HL-60/S4 (cell line): ENCODE data around the gene SEMA5B.

ENCODE experiments used
- in situ Hi-C: fragments of 300-500 bp; cut with MboI; formaldehyde crosslinking; loops from 2 replicates; pipeline ENCODE4 v1.14.3; 2022; ENCODE audit warnings: low sequenced_read_pairs

The SEMA5B gene

DNA sequence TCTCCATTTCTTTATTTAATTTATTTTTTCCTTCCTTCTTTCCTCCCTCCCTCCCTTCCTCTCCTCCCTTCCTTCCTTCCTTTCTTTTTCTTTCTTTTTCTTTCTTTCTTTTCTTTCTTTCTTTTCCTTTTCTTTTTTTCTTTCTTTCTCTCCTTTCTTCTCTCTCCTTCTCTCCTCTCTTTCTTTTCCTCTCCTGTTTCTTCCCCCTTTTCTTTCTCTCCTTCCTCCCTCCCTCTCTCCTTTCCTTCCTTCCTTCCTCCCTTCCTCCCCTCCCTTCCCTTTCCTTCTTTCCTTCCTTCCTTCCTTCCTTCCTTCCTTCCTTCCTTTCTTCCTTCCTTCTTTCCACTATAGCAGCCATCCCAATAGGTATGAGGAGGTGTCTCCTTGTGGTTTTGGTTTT is 32.5 kb upstream of the SEMA5B start:
- in situ Hi-C loops, result no loop called here

DNA sequence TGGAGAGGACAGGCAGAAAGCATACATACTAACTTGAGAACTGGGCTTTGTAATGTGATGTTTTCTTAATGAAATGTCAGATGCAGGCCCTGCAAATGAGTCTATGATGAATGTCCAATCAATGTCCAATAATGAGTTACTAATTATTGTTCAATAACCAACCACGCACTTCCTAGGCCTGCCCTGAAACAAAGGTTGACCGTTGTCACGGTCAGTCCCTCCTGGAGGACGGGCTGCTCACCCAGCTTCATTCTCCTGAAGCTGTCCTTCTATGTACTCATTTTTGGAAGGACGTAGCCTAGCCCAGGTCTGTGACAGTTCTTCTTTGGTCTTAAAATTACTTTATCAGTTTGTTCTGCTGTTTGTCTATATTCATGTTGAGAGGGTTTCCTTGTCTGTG is 30.9 kb upstream of the SEMA5B start:
- in situ Hi-C loops, result no loop called here

DNA sequence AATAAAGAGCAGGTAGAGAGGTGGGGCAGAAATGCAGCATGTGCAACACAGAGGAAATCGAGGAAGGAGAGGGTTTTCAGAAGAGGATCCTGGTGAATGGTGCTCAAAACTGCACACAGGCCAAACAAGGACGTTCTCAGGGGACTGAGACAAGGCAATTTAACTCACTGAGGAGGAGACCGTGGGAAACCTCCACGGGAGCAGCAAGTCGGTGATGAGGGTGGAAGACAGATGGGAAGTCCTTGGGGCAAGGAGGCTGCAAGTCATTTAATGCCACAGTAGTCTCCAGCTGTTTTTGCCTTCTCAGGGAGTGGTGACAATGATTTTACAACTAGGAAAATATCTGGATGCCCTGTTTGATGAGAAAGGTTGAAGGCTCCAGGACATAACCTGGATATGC is 27.8 kb upstream of the SEMA5B start:
- in situ Hi-C loops, result no loop called here

DNA sequence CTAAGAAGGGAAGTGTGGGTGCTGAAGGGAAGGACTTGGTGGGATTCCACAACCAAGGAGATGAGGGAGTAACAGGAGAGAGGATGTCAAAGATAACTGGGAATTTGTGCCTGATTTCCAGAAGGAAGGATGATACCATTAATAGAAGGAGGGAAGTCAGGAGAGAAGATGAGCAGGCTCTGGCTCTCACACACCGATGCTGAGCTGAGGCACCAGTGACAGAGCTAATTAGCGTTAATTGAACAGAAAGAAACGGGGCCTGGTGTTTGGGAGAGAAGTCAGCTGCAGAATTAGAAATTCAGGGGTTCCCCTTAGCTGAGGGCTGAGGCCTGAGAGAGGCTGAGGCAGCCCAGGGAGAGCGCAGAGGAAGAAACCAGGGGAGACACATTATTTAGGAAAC is 27.4 kb upstream of the SEMA5B start:
- in situ Hi-C loops, result no loop called here

DNA sequence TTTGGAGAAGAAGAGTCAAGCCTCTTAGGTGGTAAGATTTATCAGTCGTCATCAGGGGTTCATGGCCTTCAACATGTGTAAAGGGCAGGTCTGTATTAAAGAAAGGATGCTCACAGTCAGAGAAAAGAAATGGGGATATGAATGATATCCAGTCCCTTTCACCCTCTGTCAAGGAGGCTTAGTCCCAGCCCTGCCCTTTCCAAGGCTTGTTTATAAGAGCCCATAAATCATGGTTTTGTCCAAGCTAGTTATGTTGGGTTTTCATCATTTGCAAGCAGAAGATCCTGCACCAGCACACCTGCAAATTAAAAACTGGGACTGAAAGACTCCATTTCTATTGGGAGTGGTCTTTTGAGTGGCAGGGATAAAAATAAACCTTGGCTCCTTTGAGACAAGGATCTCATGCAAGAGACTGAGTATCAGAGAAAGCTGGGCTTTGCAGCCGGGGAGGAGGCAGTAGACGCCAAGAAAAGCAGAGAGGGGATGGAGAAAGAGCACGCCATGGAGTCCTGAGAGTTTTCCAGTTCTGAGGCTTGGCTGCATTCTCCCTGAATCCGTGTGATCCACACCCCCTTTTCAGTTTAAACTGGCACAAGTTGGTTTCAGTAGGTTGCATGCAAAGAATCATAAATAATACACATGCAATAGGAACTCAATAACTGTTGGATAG is 26.7 kb upstream of the SEMA5B start:
- in situ Hi-C loops, result no loop called here

DNA sequence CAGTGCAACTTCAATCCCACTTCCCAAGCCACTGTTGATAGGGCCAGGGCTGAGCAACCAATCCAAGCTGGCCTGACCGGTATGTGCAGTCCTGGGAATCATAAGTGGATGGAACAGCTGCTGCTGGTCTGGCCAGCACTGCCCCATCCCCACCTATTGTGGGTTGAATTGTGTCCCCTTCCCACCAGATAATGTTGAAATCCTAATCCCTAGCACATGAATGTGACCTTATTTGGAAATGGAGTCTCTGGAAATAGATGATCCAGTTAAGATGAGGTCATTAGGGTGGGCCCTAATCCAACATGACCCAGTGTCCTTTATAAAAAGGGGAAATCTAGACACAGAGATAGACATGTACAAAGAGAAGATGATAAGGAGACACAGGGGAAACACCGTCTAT is 25.5 kb upstream of the SEMA5B start:
- in situ Hi-C loops, result no loop called here

DNA sequence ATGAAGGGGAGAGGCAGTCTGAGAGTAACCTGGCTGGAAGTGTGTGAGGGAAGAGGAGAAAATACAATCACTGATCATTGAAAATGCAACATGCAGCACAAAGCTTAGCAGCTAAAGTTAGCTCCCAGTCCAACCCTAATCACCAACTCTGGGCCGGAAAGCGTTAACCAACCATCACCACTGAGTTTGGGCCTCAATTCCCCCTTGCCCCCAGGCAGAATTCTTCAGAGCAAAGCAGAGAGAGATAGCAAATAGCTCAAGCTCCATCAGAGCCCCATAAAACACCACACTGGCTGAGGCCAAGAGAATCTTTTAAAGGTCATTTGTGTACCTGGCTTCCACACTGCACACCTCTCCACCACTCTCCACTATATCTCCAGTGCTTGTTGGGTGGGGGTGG is 23.1 kb upstream of the SEMA5B start:
- in situ Hi-C loops, result no loop called here

DNA sequence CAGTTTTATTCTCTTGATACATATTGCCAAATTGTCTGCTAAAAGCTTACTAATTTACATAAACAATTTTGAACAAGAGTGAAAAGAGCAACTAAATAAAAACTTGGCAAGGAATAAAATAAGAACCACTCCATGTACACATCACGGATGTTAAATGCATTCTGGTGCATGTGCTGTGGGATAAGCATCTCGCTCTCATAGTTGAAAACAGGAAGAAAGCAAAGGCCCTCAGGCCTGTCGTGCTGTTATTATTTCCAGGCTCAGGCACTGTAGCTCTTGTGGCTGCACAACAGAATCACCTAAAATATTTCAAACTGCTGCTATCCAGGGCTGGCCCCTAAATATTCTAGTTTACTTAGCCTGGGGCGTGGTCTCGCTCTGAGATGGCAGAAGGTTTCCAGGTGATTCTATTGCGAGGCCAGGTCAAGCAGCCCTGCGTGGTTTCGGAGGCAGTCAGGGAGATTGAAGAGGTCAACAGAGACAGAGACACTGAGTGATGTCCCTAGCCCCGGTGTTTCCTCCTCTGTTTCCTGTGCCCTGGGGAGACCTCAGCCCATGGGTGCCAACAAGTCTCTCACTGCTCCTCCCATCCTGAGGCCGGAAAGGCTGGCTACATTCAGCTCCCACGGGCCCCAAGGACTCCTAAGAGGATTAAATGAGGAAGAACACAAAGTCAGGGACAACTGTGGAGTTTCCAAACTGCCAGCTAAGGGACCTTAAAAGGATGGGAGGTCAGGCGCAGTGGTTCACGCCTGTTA is 21.1 kb upstream of the SEMA5B start:
- in situ Hi-C loops, result no loop called here

DNA sequence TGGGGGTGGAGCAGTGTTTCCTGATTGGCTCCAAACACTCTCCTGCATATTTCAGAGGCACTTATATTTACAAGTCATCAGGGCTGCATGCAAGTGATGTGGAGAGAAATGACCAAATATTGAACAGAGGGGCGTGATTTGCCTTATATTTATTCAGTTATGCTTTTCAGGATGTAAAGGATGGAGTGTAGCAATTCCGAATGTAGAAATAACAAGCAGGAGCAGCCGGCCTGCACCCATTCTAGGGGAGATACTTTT is 19.4 kb upstream of the SEMA5B start:
- in situ Hi-C loops, result no loop called here

DNA sequence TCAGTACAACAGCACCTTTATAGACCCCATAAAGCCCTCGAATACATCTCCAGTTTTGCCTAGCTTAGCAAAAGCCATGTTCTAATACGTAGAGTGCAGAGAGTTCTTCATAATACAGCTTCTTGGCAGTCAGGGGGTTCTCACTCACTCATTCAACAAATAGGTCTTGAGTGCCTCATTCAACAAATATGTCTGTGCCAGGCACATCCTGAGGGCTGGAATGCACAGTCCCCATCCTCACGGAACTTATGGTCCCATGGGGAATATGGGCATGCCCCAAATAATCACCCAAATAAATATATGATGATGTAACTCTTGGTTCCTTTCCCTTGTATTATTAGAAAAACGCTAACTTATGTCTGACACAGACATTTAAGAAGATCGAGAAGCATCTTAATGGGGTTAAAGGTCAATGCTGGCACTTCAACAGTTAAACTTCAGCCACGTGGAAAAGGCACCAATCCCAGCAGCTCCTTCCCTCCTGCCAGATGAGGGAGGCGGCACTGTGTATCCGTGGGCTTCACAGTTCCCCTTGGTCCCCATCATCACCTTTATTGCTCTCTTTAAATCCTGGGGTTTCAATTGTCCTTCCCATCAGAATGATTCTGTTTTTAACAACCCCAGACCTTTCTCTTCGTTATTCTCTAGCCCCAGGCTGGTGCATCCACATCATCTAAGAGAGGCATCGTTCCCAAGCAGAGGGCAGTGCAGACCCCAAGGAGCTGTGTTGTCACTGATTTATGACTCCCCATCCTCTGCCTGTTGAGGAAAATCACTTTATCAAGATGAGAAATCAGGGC is 18.9 kb upstream of the SEMA5B start:
- in situ Hi-C loops, result no loop called here

- in situ Hi-C loops, result no loop called here
Observed at GRCh38 chr3:123044981-123045763, 17.6 kb upstream of the SEMA5B start.

DNA sequence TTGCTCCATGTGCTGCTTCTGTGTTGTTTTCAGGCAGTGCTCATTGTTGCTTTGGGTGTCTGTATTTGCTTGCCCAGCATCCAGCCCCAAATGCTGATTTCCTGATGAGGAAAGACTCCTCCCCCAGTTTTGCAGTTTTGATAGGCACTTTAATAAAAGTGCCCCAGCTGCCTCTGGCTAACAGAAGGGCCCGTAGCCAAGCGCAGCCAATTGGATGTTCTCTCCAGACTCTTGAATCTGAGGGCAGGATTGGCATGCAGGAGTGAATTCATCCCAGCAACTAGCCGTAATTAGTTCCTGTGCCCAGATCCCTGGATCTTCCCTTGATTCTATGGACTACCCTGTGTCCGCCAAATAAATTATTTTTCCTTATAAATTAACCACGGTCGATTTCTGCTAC is 14.8 kb upstream of the SEMA5B start:
- in situ Hi-C loops, result no loop called here

DNA sequence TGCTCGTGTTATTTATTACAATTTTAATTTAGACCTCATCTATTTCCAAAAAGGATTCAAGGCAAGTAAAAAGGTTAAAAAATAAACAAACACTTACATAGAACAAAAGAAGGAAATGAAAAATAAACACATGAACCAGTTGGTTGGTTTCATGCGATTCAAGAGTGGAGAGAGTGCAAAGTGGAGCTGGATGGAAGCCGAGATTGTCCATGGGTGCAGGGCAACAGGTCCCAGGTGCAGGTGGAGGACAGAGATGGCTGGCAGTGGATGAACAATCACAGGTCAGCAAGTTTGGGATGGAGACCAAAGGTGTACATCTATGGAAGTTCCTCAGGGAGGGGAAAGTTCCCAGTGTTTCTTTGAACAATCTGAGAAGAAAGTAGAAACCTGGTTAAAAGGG is 11.6 kb upstream of the SEMA5B start:
- in situ Hi-C loops, result no loop called here

DNA sequence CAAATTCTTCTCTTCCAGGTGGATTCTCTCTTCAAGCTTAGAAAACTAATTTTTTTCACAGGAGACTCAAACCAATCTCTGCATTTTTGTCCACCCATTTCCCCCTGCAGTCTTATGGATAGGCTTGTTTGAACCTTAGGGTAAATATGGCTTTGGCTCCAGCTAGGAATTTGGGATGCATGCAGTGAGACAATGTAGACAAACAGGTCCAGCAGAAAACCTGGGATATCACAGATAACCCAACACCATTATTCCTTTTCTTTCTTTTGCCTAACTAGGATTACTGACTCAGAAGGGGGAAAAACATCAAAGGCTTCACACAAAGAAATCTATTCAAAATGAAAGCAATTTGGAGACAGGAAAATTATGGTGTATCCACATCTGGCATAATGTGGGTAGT is 11.2 kb upstream of the SEMA5B start:
- in situ Hi-C loops, result no loop called here

GRCh38 chr3:123037015-123037375 is 9.4 kb upstream of the SEMA5B start:
- in situ Hi-C loops, result no loop called here

DNA sequence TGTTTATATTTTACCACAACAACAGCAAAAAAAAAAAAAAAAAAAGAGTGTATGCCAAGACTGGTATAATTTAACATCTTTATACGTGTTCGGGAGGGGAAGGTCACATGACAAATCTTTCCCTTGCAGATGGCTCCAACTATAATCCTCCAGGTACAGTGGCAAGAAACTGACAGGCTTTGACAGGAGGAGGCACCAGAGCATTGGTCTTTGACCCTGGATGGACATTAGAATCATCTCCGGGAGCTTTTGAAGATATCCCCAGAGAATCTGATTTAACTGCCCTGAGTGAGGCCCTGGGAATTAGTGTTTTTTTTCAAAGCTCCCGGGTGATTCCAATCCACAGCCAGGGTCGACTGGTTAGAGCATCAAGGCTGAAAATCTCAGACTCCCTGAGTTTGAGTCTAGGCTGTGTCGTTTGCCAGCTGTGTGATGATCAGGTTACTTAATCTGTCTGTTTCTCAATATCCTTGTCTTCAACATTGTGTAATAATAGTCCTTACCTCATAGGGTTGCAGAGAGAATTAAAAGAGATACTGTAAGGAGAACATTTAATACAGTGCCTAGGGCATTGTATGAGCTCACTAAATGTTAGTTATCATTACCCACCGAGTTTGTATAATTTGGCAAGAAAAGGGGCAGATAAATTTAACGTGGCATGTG is 8.9 kb upstream of the SEMA5B start:
- in situ Hi-C loops, result no loop called here

GRCh38 chr3:123034996-123035395 is 7.4 kb upstream of the SEMA5B start:
- in situ Hi-C loops, result no loop called here

DNA sequence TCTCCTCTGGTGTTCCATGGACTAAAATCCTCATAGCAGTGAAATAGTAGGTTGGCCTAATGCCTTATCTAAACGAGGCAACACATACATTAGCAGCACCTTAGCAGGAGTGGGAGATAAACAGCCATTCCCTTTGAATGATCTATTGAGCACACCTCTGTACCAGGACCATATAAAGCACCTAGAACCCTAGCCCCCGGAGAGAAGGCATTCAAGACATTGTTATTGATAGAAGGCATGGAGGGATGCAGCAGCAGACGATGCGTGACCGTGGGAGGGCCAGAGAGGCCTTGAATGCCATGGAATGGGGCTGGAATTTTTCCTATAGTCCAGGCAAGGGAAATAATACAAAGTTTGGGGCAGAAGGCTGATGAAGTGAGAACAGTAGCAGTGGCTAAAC is 6.6 kb upstream of the SEMA5B start:
- in situ Hi-C loops, result no loop called here

- in situ Hi-C loops, result no loop called here
Observed at GRCh38 chr3:123032057-123032456, 4.5 kb upstream of the SEMA5B start.

DNA sequence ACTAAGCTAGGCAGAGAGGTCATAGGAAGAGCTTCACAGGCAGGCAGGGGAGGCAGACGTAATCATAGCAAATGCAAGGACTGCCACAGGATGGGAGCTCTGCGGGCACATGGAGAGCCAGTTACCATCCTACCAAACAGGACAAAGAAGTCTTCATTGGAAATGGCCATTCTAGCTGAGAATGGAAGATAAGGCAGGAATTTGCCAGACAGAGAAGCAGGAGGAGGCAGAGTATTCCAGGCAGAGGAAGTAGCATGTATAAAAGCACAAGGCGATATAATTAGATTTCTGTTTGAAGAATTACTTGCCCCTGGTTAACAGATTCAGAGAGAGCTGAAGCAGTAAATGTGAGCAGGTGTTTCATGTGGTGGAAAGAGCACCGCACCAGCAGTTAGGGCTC is 3.5 kb upstream of the SEMA5B start:
- in situ Hi-C loops, result no loop called here

DNA sequence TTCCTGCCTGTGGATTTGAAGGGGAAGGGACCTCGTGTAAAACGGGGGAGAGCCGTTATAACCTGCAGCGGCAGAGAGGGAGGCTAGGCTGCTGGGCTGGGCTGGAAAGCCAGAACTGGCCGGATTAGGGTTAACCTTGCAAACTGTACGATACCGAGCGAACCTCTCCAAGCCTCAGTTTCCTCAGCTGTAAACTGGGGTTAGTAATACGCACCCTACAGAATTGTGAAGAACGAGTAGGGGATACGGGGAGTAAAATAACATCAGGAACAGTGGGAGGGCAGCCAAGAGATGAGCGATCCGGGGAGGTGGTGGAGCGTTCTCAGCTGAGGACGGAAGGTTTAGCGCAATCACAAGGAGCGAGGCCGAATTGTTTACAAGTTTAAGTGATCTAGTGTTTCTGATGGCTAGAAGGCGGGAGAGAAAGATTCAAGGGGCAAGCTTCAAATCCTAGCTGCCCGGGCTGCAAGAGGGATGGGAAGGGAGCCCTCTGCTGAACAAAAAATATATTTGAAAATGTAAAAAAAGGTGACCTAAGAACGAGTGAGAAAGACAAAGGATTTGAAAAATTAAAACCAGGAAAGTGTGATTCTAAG is 768 bp upstream of the SEMA5B start:
- in situ Hi-C loops, result loop anchor here (10.0 kb wide), 1 partner anchor 274 kb away; no protein-coding TSS in a partner anchor
